Endothelial cell of umbilical vein (primary cell): ENCODE data around the gene MAK. TPM values are rescaled to one million over a fixed set of nuclear protein-coding genes. Genes with fewer than 3 reads are reported as not detected.

Experiments
- Bru-seq: library from RNA; stranded (reverse); fragments of 400-500 nt; gene quantifications from one replicate; lab custom pipeline; 2021; lab: Mats Ljungman, UMichigan
- BruChase-seq, 2 experiments: library from RNA; stranded (reverse); fragments of 400-500 nt; gene quantifications; one replicate each; lab custom pipeline; 2021; lab: Mats Ljungman, UMichigan
- BruUV-seq: library from RNA; stranded (reverse); fragments of 400-500 nt; replicated peaks from 2 replicates; lab custom pipeline; 2021; lab: Mats Ljungman, UMichigan
- CTCF ChIA-PET: fragments of 300-600, 350-600 bp; sonication (Branson Sonifier 250); formaldehyde crosslinking; loops from one replicate; lab custom pipeline; 2021; ENCODE audit warnings: antibody characterized with exemption, inconsistent platforms; lab: Charles Lee
- POLR2A ChIA-PET: fragments of 300-600, 350-600 bp; sonication (Branson Sonifier 250); formaldehyde crosslinking; loops from one replicate; lab custom pipeline; 2021; ENCODE audit warnings: antibody characterized with exemption, inconsistent platforms; lab: Charles Lee
- DNase-seq: peaks from one replicate; pipeline ENCODE4 v3.0.0-alpha.2; 2011; ENCODE audit warnings: low read depth, low spot score
- FAIRE-seq: peaks from 2 replicates; lab custom pipeline; 2011; peaks lifted over from hg19 to GRCh38; lab: Jason Lieb, UNC
- H2AFZ ChIP-seq: 2 replicates; pipeline ENCODE4 v1.6.0; 2012; ENCODE audit warnings: low read depth, low read length, control low read depth, inconsistent platforms
- H3K27ac ChIP-seq: 2 replicates; pipeline ENCODE4 v1.5.1; 2011; ENCODE audit warnings: low read depth, mild to moderate bottlenecking, control low read depth, low read length, moderate library complexity; ENCODE audit not compliant: insufficient read depth
- H3K27me3 ChIP-seq, 2 experiments: 2 replicates each; pipeline versions ENCODE4 v1.6.0 to v1.6.1; 2011; ENCODE audit warnings: low read length in 2 of 2, mixed read lengths in 1 of 2; ENCODE audit not compliant: control insufficient read depth in 2 of 2, insufficient read depth in 2 of 2
- H3K36me3 ChIP-seq, 2 experiments: 2 replicates in 1 of 2; 3 replicates in 1 of 2; pipeline ENCODE4 v1.5.1; 2011; ENCODE audit warnings: low read length in 2 of 2, mild to moderate bottlenecking in 1 of 2, moderate library complexity in 1 of 2; ENCODE audit not compliant: control insufficient read depth in 2 of 2, insufficient read depth in 2 of 2; ENCODE audit errors: extremely low read depth in 1 of 2
- H3K4me1 ChIP-seq: 3 replicates; pipeline ENCODE4 v1.5.1; 2011; ENCODE audit warnings: mild to moderate bottlenecking, low read length; ENCODE audit not compliant: control insufficient read depth, insufficient read depth; ENCODE audit errors: extremely low read depth
- H3K4me2 ChIP-seq: 2 replicates; pipeline ENCODE4 v1.6.1; 2011; ENCODE audit warnings: low read length, control low read depth, mixed read lengths; ENCODE audit not compliant: insufficient read depth
- H3K4me3 ChIP-seq, 3 experiments: fragments of 200-600 bp in 1 of 3; sonication (generic), shearing (Covaris generic) in 1 of 3; replicated peaks in 1 of 3; 2 replicates each; pipeline ENCODE4 v1.5.1; 2011 to 2016; ENCODE audit warnings: control low read depth in 3 of 3, low read length in 3 of 3, mild to moderate bottlenecking in 2 of 3, inconsistent platforms in 1 of 3, low read depth in 1 of 3, moderate library complexity in 1 of 3; ENCODE audit not compliant: insufficient read depth in 1 of 3
- H3K79me2 ChIP-seq: 2 replicates; pipeline ENCODE4 v1.6.0; 2012; ENCODE audit warnings: low read length, inconsistent platforms; ENCODE audit not compliant: control insufficient read depth, insufficient read depth
- H3K9ac ChIP-seq: replicated peaks from 2 replicates; pipeline ENCODE3; 2011; ENCODE audit warnings: low read length, control low read depth; ENCODE audit not compliant: insufficient read depth; ENCODE audit errors: extremely low read depth
- H3K9me1 ChIP-seq: replicated peaks from 3 replicates; pipeline ENCODE4 v1.6.0; 2011; ENCODE audit warnings: mild to moderate bottlenecking, low read length; ENCODE audit not compliant: control insufficient read depth, insufficient read depth; ENCODE audit errors: extremely low read depth
- H3K9me3 ChIP-seq: replicated peaks from 2 replicates; pipeline ENCODE4 v1.5.1; 2012; ENCODE audit warnings: low read length, inconsistent platforms; ENCODE audit not compliant: control insufficient read depth, insufficient read depth
- H4K20me1 ChIP-seq: replicated peaks from 2 replicates; pipeline ENCODE3; 2011; ENCODE audit warnings: mild to moderate bottlenecking, low read length; ENCODE audit not compliant: control insufficient read depth, insufficient read depth; ENCODE audit errors: extremely low read depth
- CTCF ChIP-seq, 2 donors: IDR thresholded peaks; 1 replicate in 1 of 2; 2 replicates in 1 of 2; pipeline ENCODE4 v1.5.1; 2011; ENCODE audit warnings: low read length in 2 of 2, mild to moderate bottlenecking in 2 of 2, moderate library complexity in 2 of 2, control low read depth in 1 of 2, inconsistent platforms in 1 of 2, low read depth in 1 of 2; ENCODE audit not compliant: insufficient read depth in 1 of 2; ENCODE audit errors: extremely low read depth in 1 of 2
- EZH2 ChIP-seq: IDR thresholded peaks from 2 replicates; pipeline ENCODE4 v1.6.1; 2012; ENCODE audit warnings: borderline replicate concordance, low read depth, mild to moderate bottlenecking, moderate library complexity, low read length, inconsistent platforms; ENCODE audit not compliant: severe bottlenecking
- FOS ChIP-seq: IDR thresholded peaks from 2 replicates; pipeline ENCODE4 v1.6.1; 2011; ENCODE audit warnings: mild to moderate bottlenecking, low read length, moderate library complexity, borderline replicate concordance; ENCODE audit not compliant: insufficient read depth
- GATA2 ChIP-seq: IDR thresholded peaks from 2 replicates; pipeline ENCODE4 v1.7.0; 2011; ENCODE audit warnings: low read depth, mild to moderate bottlenecking, moderate library complexity, mixed read lengths, low read length; ENCODE audit not compliant: insufficient read length, insufficient read depth
- JUN ChIP-seq: IDR thresholded peaks from 2 replicates; pipeline ENCODE4 v1.6.1; 2011; ENCODE audit warnings: borderline replicate concordance, low read depth; ENCODE audit not compliant: insufficient read length, insufficient read depth
- MAX ChIP-seq: IDR thresholded peaks from 2 replicates; pipeline ENCODE4 v1.6.1; 2011; ENCODE audit not compliant: insufficient read depth, insufficient read length
- MYC ChIP-seq: IDR thresholded peaks from one replicate; pipeline ENCODE4 v1.6.1; 2011; ENCODE audit warnings: mild to moderate bottlenecking, low read depth, low read length
- POLR2A ChIP-seq: IDR thresholded peaks from 2 replicates; pipeline ENCODE4 v1.6.1; 2012; ENCODE audit warnings: low read depth, mild to moderate bottlenecking, control low read depth, low read length
- POLR2AphosphoS5 ChIP-seq: IDR thresholded peaks from 2 replicates; pipeline ENCODE4 v1.6.1; 2012; ENCODE audit warnings: low read depth, mild to moderate bottlenecking, control low read depth, low read length, moderate library complexity; ENCODE audit not compliant: insufficient read depth
- dilution Hi-C: fragments of 300-500 bp; cut with MboI; formaldehyde crosslinking; loops from one replicate; pipeline ENCODE4 v1.15.0; 2019; ENCODE audit warnings: low sequenced_read_pairs; ENCODE audit not compliant: extremely low pct_ligation_motif_present
- intact Hi-C: fragments of 100-400 bp; cut with micrococcal nuclease; formaldehyde crosslinking; loops from one replicate; pipeline ENCODE4 v1.10.0; 2022
- long read RNA-seq: library from polyadenylated mRNA; stranded (forward); transcript quantifications from one replicate; pipeline ENCODE4 v2.0.0, GENCODE V29; 2021
- polyA minus RNA-seq, 3 experiments: library from RNA; depleted of rRNA, polyadenylated mRNA; stranded (reverse); fragments of >200 nt; gene quantifications; 1 replicate in 1 of 3; 2 replicates in 2 of 3; pipeline ENCODE4 v1.2.3, GENCODE V29; 2011
- polyA plus RNA-seq, 4 experiments: library from polyadenylated mRNA; depleted of rRNA in 3 of 4; stranded (reverse) in 3 of 4; unstranded in 1 of 4; fragments of >200 nt; gene quantifications; 2 replicates each; pipeline versions ENCODE4 v1.2.1 to v1.2.3, GENCODE V29; 2011 to 2012; ENCODE audit warnings: missing spikeins in 1 of 4
- total RNA-seq: library from RNA; stranded (reverse); gene quantifications from 2 replicates; pipeline ENCODE4 v1.2.3, GENCODE V29; 2021

The MAK gene
- total RNA-seq = not detected in 2 replicates
- polyA plus RNA-seq = not detected in 2 replicates
- polyA plus RNA-seq (2011; cell fraction: cytosol; rRNA removed) = not detected in 2 replicates
- not detected in 2 replicates for polyA plus RNA-seq (2011; cell fraction: nucleus; rRNA removed)
- polyA plus RNA-seq (2012) = 0.07 and 0.08 TPM in 2 replicates
- 0.08 TPM in 1 of 2 replicates, not detected in the other for polyA minus RNA-seq
- not detected for polyA minus RNA-seq (2011; cell fraction: cytosol; rRNA and poly(A)+ RNA removed)
- polyA minus RNA-seq (2011; cell fraction: nucleus; rRNA and poly(A)+ RNA removed) = not detected in 2 replicates
- Bru-seq, nascent RNA = percentile 10 among the genes with signal in this experiment
- BruChase-seq, experiment 1, labeled RNA remaining after a 6-hour chase = percentile 1 among the genes with signal in this experiment
- percentile 5 among the genes with signal in this experiment for BruChase-seq, experiment 2, labeled RNA remaining after a 2-hour chase
- long read RNA-seq, partial matches to known transcripts = 0 of 7 reads
- long read RNA-seq, other reads (novel, unspliced or antisense) = 7 of 7 reads

GRCh38 chr6:10837995-10838793 is at the start of gene MAK:
MAK (minus strand) TSS chr6:10838539; CDS start chr6:10830648, 7,891 bp downstream.
- H3K9ac ChIP-seq = peak within 1 kb of the TSS; percentile 24
- ChIA-PET CTCF (interaction anchor here (0.9 to 1.0 kb wide), 2 partner anchors 8 to 360 kb away, joined by 4 to 5 read pairs; no protein-coding TSS in a partner anchor), POLR2A (no interaction called here)
- peaks cover 8% of the 10 kb centered on the region for H3K4me1 ChIP-seq
- peaks cover 34 to 35% of the 10 kb centered on the region in 2 experiments for H3K27me3 ChIP-seq
- TF ChIP-seq POLR2AphosphoS5 (no peak), MAX (no peak), FOS (no peak), MYC (no peak), GATA2 (no peak), CTCF (IDR thresholded peaks at IDR 0.05; ENCODE audit: extremely low read depth in 1 of 2, insufficient read depth in 1 of 2, low read depth in 1 of 2, low read length in 2 of 2) (no peak), EZH2 (no peak), JUN (no peak), POLR2A (no peak)
- no peaks in the 10 kb centered on the region for H3K9me3 ChIP-seq
- intact Hi-C loops (loop anchor here (1.0 to 5.0 kb wide), 2 partner anchors 144 to 739 kb away; partner anchors contain the start of genes C6orf52 and PAK1IP1), dilution Hi-C loops (no loop called here)
- no peaks in the 10 kb centered on the region for H3K36me3 ChIP-seq
- no TSS peak for BruUV-seq
- peak within 1 kb of the TSS; percentile 79 for H2AFZ ChIP-seq
- H3K27ac ChIP-seq = no peak within 1 kb of the TSS
- H3K79me2 ChIP-seq = no peaks in the 10 kb centered on the region
- H4K20me1 ChIP-seq = no peaks in the 10 kb centered on the region
- FAIRE-seq (peak; percentile 95), DNase-seq (peak; percentile 90)
- peak within 1 kb of the TSS; percentile 27 to 56 (median 43) for H3K4me3 ChIP-seq
- peak within 1 kb of the TSS; percentile 82 for H3K4me2 ChIP-seq
- no peaks in the 10 kb centered on the region for H3K9me1 ChIP-seq
